B cell (primary cell): ENCODE results near the gene CYB5R3. TPM values are rescaled to one million over a fixed set of nuclear protein-coding genes. Genes with fewer than 3 reads are reported as not detected.

Experiments used
- ATAC-seq: fragments of 200-7000 bp; cut with Tn5 transposase; one replicate; pipeline ENCODE4 v1.10.0; 2021; ENCODE audit warnings: low read depth, mild to moderate bottlenecking, moderate number of reproducible peaks, moderate library complexity
- CTCF ChIA-PET: fragments of 350-600 bp; sonication (Branson Sonifier 250); formaldehyde crosslinking; loops from one replicate; lab custom pipeline; 2021; ENCODE audit warnings: antibody characterized with exemption, inconsistent platforms; lab: Charles Lee
- POLR2A ChIA-PET: fragments of 350-600 bp; sonication (Branson Sonifier 250); formaldehyde crosslinking; loops from one replicate; lab custom pipeline; 2021; ENCODE audit warnings: antibody characterized with exemption; lab: Charles Lee
- DNase-seq: peaks from one replicate; pipeline ENCODE4 v3.0.0; 2013
- H2AFZ ChIP-seq: 2 replicates; pipeline ENCODE4 v1.6.1; 2012; ENCODE audit warnings: mild to moderate bottlenecking, low read depth, low read length; ENCODE audit not compliant: insufficient read depth, poor library complexity, severe bottlenecking
- H3K27ac ChIP-seq, 2 donors: 1 replicate in 1 of 2; 2 replicates in 1 of 2; pipeline ENCODE4 v1.5.1; 2012 to 2013; ENCODE audit warnings: low read length in 2 of 2, mild to moderate bottlenecking in 2 of 2, moderate library complexity in 1 of 2
- H3K27me3 ChIP-seq, 4 experiments: fragments of 200-600 bp in 1 of 4; sonication (generic) in 1 of 4; replicated peaks in 1 of 4; 1 replicate in 2 of 4; 2 replicates in 2 of 4; pipeline versions ENCODE4 v1.6.1 to v1.7.0; 2013 to 2016; ENCODE audit warnings: low read length in 3 of 4, mild to moderate bottlenecking in 2 of 4, mixed read lengths in 1 of 4, moderate library complexity in 1 of 4; ENCODE audit not compliant: insufficient read depth in 4 of 4, control insufficient read depth in 3 of 4; ENCODE audit errors: control extremely low read depth in 1 of 4
- H3K36me3 ChIP-seq, 2 experiments: replicated peaks in 1 of 2; 1 replicate in 1 of 2; 2 replicates in 1 of 2; pipeline versions ENCODE4 v1.6.1 to v1.7.1; 2013; ENCODE audit warnings: low read length in 1 of 2; ENCODE audit not compliant: insufficient read depth in 2 of 2, control insufficient read depth in 1 of 2; ENCODE audit errors: control extremely low read depth in 1 of 2, extremely low read depth in 1 of 2
- H3K4me1 ChIP-seq, 2 donors: fragments of 200-600 bp in 1 of 2; sonication (generic) in 1 of 2; 1 replicate in 1 of 2; 2 replicates in 1 of 2; pipeline versions ENCODE4 v1.5.1 to v1.6.1; 2013 to 2017; ENCODE audit warnings: low read length in 2 of 2; ENCODE audit not compliant: control insufficient read depth in 2 of 2, insufficient read depth in 2 of 2
- H3K4me2 ChIP-seq: replicated peaks from 2 replicates; pipeline ENCODE3; 2012; ENCODE audit warnings: mild to moderate bottlenecking, low read depth, low read length; ENCODE audit not compliant: poor library complexity, severe bottlenecking
- H3K4me3 ChIP-seq, 5 experiments: fragments of 200-600 bp in 1 of 5; sonication (generic) in 1 of 5; 1 replicate in 3 of 5; 2 replicates in 2 of 5; pipeline versions ENCODE4 v1.5.1 to v1.7.0; 2011 to 2016; ENCODE audit warnings: low read length in 4 of 5, mild to moderate bottlenecking in 4 of 5, low read depth in 2 of 5, control low read depth in 1 of 5, moderate library complexity in 1 of 5; ENCODE audit not compliant: insufficient read depth in 1 of 5; ENCODE audit errors: control extremely low read depth in 1 of 5, extremely low read depth in 1 of 5
- H3K79me2 ChIP-seq: fragments of 200-600 bp; sonication (generic); one replicate; pipeline ENCODE4 v1.6.0; 2016; ENCODE audit warnings: low read length; ENCODE audit not compliant: control insufficient read depth, insufficient read depth
- H3K9ac ChIP-seq: fragments of 200-600 bp; sonication (generic); 2 replicates; pipeline ENCODE4 v1.6.1; 2017; ENCODE audit warnings: mild to moderate bottlenecking, low read length, moderate library complexity
- H3K9me3 ChIP-seq, 3 donors: one replicate each; pipeline versions ENCODE4 v1.6.1 to v1.7.1; 2013; ENCODE audit warnings: low read length in 2 of 3; ENCODE audit not compliant: control insufficient read depth in 2 of 3, insufficient read depth in 1 of 3; ENCODE audit errors: control extremely low read depth in 1 of 3
- H4K20me1 ChIP-seq: 2 replicates; pipeline ENCODE4 v1.6.0; 2012; ENCODE audit warnings: mild to moderate bottlenecking, low read length; ENCODE audit not compliant: insufficient read depth, control insufficient read depth, poor library complexity, severe bottlenecking
- H3K27ac Mint-ChIP-seq: one replicate; pipeline ENCODE4 v1.8.0; 2021; ENCODE audit warnings: mixed read lengths
- H3K27me3 Mint-ChIP-seq: one replicate; pipeline ENCODE4 v1.8.0; 2021; ENCODE audit warnings: mixed read lengths
- H3K4me1 Mint-ChIP-seq: one replicate; pipeline ENCODE4 v1.8.0; 2021; ENCODE audit warnings: mixed read lengths
- H3K4me3 Mint-ChIP-seq: one replicate; pipeline ENCODE4 v1.8.0; 2021; ENCODE audit warnings: mixed read lengths
- H3K9me3 Mint-ChIP-seq: one replicate; pipeline ENCODE4 v1.8.0; 2022; ENCODE audit warnings: mixed read lengths; ENCODE audit not compliant: insufficient read depth
- EZH2 ChIP-seq: IDR thresholded peaks from 2 replicates; pipeline ENCODE4 v1.6.1; 2012; ENCODE audit warnings: borderline replicate concordance, low read depth, mild to moderate bottlenecking, moderate library complexity, low read length; ENCODE audit not compliant: insufficient read depth, poor library complexity, severe bottlenecking
- WGBS: methylation state at CpG from one replicate; pipeline ENCODE4 v1.1.5; 2013; ENCODE audit warnings: missing lambda C conversion rate; ENCODE audit not compliant: insufficient coverage; 5-methylcytosine and 5-hydroxymethylcytosine counted together
- intact Hi-C: fragments of 100-400 bp; cut with micrococcal nuclease; formaldehyde crosslinking; loops from one replicate; pipeline ENCODE4 v1.10.0; 2022
- polyA plus RNA-seq: library from polyadenylated mRNA; depleted of rRNA; stranded (reverse); fragments of >200 nt; gene quantifications from 2 replicates; pipeline ENCODE4 v1.2.3, GENCODE V29; 2012
- total RNA-seq, 2 donors: library from RNA; stranded (reverse); fragments of 120-200 nt in 1 of 2; gene quantifications; 1 replicate in 1 of 2; 2 replicates in 1 of 2; pipeline versions ENCODE4 v1.2.3 to v1.2.4, GENCODE V29; 2013 to 2022
- TF ChIP-seq, protein P1 (sequence below): fragments of 200-600 bp; IDR thresholded peaks from one replicate; pipeline ENCODE4 v1.8.0; 2022; ENCODE audit warnings: antibody characterized with exemption, mild to moderate bottlenecking

CYB5R3 gene
- total and polyA plus RNA-seq, 2 donors (not counting 1 experiment from before 2014, with no cell fraction given) = 60.8 to 79.2 TPM

DNA sequence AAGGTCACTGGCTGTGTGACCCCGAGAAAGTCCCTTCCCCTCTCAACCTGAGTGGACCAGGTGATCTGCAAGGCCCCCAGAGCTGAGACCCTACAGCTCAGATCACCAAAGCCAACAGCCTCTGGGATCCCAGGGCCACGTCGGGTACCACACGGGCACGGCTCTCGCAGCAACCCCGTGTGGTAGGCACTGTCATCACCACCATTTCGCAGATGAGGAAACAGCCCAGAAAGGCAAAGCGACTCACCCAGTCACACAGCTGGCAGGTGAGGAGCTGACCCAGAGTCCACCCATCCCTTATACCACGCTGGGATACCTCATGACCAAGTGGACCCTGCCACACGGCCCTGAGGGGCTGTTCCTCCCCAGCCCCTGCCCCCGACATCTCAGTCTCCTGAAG is 11.6 kb downstream of the CYB5R3 start:
- H3K27me3 ChIP-seq = no peaks in the 10 kb centered on the region
- DNase-seq (no peak), ATAC-seq (no peak)
- no peak overlapping the region for H2AFZ ChIP-seq
- no peaks in the 10 kb centered on the region for H3K9me3 ChIP-seq
- CTCF ChIA-PET = interaction anchor here (0.7 to 1.2 kb wide), 3 partner anchors 16 to 142 kb away, joined by 3 to 4 read pairs (median 3); no protein-coding TSS in a partner anchor
- H3K4me3 ChIP-seq = no peak overlapping the region
- H3K27ac Mint-ChIP-seq = no peak overlapping the region
- POLR2A ChIA-PET = no interaction called here
- no peak overlapping the region for H3K4me2 ChIP-seq
- no peak overlapping the region for H3K27ac ChIP-seq
- H4K20me1 ChIP-seq = peaks cover 40% of the 10 kb centered on the region
- TF ChIP-seq, protein P1, sequence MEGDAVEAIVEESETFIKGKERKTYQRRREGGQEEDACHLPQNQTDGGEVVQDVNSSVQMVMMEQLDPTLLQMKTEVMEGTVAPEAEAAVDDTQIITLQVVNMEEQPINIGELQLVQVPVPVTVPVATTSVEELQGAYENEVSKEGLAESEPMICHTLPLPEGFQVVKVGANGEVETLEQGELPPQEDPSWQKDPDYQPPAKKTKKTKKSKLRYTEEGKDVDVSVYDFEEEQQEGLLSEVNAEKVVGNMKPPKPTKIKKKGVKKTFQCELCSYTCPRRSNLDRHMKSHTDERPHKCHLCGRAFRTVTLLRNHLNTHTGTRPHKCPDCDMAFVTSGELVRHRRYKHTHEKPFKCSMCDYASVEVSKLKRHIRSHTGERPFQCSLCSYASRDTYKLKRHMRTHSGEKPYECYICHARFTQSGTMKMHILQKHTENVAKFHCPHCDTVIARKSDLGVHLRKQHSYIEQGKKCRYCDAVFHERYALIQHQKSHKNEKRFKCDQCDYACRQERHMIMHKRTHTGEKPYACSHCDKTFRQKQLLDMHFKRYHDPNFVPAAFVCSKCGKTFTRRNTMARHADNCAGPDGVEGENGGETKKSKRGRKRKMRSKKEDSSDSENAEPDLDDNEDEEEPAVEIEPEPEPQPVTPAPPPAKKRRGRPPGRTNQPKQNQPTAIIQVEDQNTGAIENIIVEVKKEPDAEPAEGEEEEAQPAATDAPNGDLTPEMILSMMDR = no peak
- TF ChIP-seq EZH2 = no peak
- WGBS = 95% methylated on average over 12 of the region's 12 CpGs
- peaks cover 16% of the 10 kb centered on the region for H3K4me1 Mint-ChIP-seq
- peaks cover 6 to 12% of the 10 kb centered on the region in 2 donors for H3K4me1 ChIP-seq
- H3K9ac ChIP-seq = no peak overlapping the region
- peaks cover 67% of the 10 kb centered on the region for H3K79me2 ChIP-seq
- H3K36me3 ChIP-seq = peaks cover 0 to 42% of the 10 kb centered on the region in 2 experiments
- intact Hi-C loops = no loop called here
- no peaks in the 10 kb centered on the region for H3K27me3 Mint-ChIP-seq
- H3K9me3 Mint-ChIP-seq = no peaks in the 10 kb centered on the region
- no peak overlapping the region for H3K4me3 Mint-ChIP-seq

- POLR2A ChIA-PET = no interaction called here
- CTCF ChIA-PET = interaction anchor here (0.9 to 1.2 kb wide), 2 partner anchors 15 to 25 kb away, joined by 3 to 4 read pairs; no protein-coding TSS in a partner anchor
- no peaks in the 10 kb centered on the region for H3K27me3 Mint-ChIP-seq
- peaks cover 14% of the 10 kb centered on the region for H3K4me1 Mint-ChIP-seq
- Histone ChIP-seq H2AFZ (no peak overlapping the region), H3K4me2 (no peak overlapping the region), H3K36me3 (peaks cover 0 to 52% of the 10 kb centered on the region in 2 experiments), H3K27ac (no peak overlapping the region), H3K27me3 (no peaks in the 10 kb centered on the region), H3K9me3 (no peaks in the 10 kb centered on the region), H4K20me1 (peaks cover 43% of the 10 kb centered on the region), H3K4me3 (no peak overlapping the region), H3K9ac (no peak overlapping the region), H3K4me1 (peaks cover 4 to 8% of the 10 kb centered on the region in 2 donors), H3K79me2 (peaks cover 70% of the 10 kb centered on the region)
- no peak overlapping the region for H3K27ac Mint-ChIP-seq
- no peak for DNase-seq
- no peaks in the 10 kb centered on the region for H3K9me3 Mint-ChIP-seq
- intact Hi-C loops = no loop called here
- 99% methylated on average over 17 of the region's 17 CpGs for WGBS
- ATAC-seq = no peak
- no peak overlapping the region for H3K4me3 Mint-ChIP-seq
- TF ChIP-seq, protein P1 = no peak
- TF ChIP-seq EZH2 = no peak
These were observed 12.7 kb downstream of the CYB5R3 start for GRCh38 chr22:42636506-42636905.
